Measurements from ENCODE around the gene LPAR1. TPM values are rescaled to one million over a fixed set of nuclear protein-coding genes. Genes with fewer than 3 reads are reported as not detected.

The LPAR1 gene
- total and polyA plus RNA-seq, 12 donors, result 9.6 to 65.2 (median 22.4) TPM

DNA sequence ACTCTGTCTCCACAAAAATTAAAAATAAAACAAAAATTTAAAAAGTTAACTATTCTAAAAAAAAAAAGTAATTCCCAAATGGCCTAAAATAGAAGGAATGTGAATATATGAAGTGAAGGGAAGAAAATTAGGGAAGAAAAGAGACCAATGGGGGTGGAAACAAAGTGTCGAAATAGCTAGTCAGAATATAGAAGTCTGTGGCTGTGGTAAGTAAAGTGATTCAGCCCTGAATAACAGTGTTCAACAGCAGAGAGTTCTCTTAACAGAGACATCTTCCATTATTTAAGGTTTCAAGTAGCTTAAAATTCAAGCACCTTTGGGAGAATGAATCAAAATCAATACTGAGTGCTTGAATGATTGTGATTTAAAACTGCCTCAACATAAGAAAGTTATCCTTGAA lies 51.7 kb downstream of the LPAR1 start:
- no peak overlapping the region for H3K4me3 ChIP-seq
- no peak for TF ChIP-seq POLR2A (IDR thresholded peaks at IDR 0.05)
- TF ChIP-seq, protein P1, sequence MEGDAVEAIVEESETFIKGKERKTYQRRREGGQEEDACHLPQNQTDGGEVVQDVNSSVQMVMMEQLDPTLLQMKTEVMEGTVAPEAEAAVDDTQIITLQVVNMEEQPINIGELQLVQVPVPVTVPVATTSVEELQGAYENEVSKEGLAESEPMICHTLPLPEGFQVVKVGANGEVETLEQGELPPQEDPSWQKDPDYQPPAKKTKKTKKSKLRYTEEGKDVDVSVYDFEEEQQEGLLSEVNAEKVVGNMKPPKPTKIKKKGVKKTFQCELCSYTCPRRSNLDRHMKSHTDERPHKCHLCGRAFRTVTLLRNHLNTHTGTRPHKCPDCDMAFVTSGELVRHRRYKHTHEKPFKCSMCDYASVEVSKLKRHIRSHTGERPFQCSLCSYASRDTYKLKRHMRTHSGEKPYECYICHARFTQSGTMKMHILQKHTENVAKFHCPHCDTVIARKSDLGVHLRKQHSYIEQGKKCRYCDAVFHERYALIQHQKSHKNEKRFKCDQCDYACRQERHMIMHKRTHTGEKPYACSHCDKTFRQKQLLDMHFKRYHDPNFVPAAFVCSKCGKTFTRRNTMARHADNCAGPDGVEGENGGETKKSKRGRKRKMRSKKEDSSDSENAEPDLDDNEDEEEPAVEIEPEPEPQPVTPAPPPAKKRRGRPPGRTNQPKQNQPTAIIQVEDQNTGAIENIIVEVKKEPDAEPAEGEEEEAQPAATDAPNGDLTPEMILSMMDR (IDR thresholded peaks at IDR 0.05), result no peak
- no peak for DNase-seq
- H3K9me3 ChIP-seq (replicated peaks in 1 of 3), result no peaks in the 10 kb centered on the region
- intact Hi-C loops (cut with DNase I), result no loop called here
- H3K27ac ChIP-seq, result no peak overlapping the region
- 72 to 91% (median 80%) methylated on average over 1 of the region's 1 CpG for WGBS, 4 donors
- no peaks in the 10 kb centered on the region for H3K27me3 ChIP-seq
- no peaks in the 10 kb centered on the region for H3K36me3 ChIP-seq (replicated peaks in 1 of 2)
- H3K4me1 ChIP-seq (replicated peaks in 1 of 2), result no peaks in the 10 kb centered on the region

- no peak overlapping the region for H3K27ac ChIP-seq
- no peak for TF ChIP-seq POLR2A (IDR thresholded peaks at IDR 0.05)
- TF ChIP-seq, protein P1 (IDR thresholded peaks at IDR 0.05), result no peak
- H3K4me3 ChIP-seq, result no peak overlapping the region
- WGBS, 4 donors, result 61 to 84% (median 76%) methylated on average over 2 of the region's 2 CpGs
- DNase-seq, result no peak
- intact Hi-C loops (cut with DNase I), result no loop called here
- H3K9me3 ChIP-seq (replicated peaks in 1 of 3), result no peaks in the 10 kb centered on the region
- H3K4me1 ChIP-seq (replicated peaks in 1 of 2), result no peaks in the 10 kb centered on the region
- H3K27me3 ChIP-seq, result no peaks in the 10 kb centered on the region
- no peaks in the 10 kb centered on the region for H3K36me3 ChIP-seq (replicated peaks in 1 of 2)
Observed at GRCh38 chr9:110984890-110985437, 53.3 kb downstream of the LPAR1 start.

DNA sequence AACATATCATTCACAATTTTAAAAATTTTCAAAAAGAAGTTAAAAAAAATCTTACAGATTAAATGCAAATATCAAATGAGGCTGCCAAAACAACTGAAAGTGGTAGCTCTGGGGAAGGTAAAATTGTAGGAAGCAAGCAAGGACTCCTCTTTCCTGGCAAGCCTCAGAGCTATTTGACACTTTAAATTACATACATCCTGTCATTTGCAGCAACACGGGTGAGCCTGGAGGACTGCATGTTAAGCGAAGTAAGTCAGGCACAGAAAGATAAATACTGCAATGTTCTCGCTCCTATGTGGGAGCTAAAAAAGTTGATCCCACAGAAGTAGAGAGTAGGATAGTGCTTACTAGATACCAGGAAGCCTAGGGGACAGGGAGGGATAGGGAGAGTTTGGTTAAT lies 58.0 kb downstream of the LPAR1 start:
- intact Hi-C loops (cut with DNase I), result no loop called here
- 60 to 78% (median 71%) methylated on average over 3 of the region's 3 CpGs for WGBS, 4 donors
- no peaks in the 10 kb centered on the region for H3K27me3 ChIP-seq

GRCh38 chr9:110979636-110980035 lies 58.6 kb downstream of the LPAR1 start:
- no peaks in the 10 kb centered on the region for H3K36me3 ChIP-seq (replicated peaks in 1 of 2)
- H3K27me3 ChIP-seq, result no peaks in the 10 kb centered on the region
- no peak overlapping the region for H3K4me3 ChIP-seq
- TF ChIP-seq, protein P1 (IDR thresholded peaks at IDR 0.05), result no peak
- TF ChIP-seq POLR2A (IDR thresholded peaks at IDR 0.05), result no peak
- no peak for DNase-seq
- intact Hi-C loops (cut with DNase I), result no loop called here
- peaks cover 0 to 21% of the 10 kb centered on the region in 2 donors for H3K4me1 ChIP-seq (replicated peaks in 1 of 2)
- no peaks in the 10 kb centered on the region for H3K9me3 ChIP-seq (replicated peaks in 1 of 3)
- no peak overlapping the region for H3K27ac ChIP-seq

More for the DNA sequence above, 58.0 kb downstream of the LPAR1 start:
- no peaks in the 10 kb centered on the region for H3K9me3 ChIP-seq (replicated peaks in 1 of 3)
- no peak for TF ChIP-seq POLR2A (IDR thresholded peaks at IDR 0.05)
- TF ChIP-seq, protein P1 (IDR thresholded peaks at IDR 0.05), result no peak
- DNase-seq, result no peak
- peaks cover 0 to 15% of the 10 kb centered on the region in 2 donors for H3K4me1 ChIP-seq (replicated peaks in 1 of 2)
- no peak overlapping the region for H3K27ac ChIP-seq
- H3K36me3 ChIP-seq (replicated peaks in 1 of 2), result no peaks in the 10 kb centered on the region
- no peak overlapping the region for H3K4me3 ChIP-seq

Data from adrenal gland (tissue), 12 donors.